Measurements from ENCODE around the gene REL. TPM values are rescaled to one million over a fixed set of nuclear protein-coding genes. Genes with fewer than 3 reads are reported as not detected.

Gene REL
- total and polyA plus RNA-seq, 2 of the 4 experiments (the other 2 are of a cell fraction): 1.3 to 4.3 TPM

DNA sequence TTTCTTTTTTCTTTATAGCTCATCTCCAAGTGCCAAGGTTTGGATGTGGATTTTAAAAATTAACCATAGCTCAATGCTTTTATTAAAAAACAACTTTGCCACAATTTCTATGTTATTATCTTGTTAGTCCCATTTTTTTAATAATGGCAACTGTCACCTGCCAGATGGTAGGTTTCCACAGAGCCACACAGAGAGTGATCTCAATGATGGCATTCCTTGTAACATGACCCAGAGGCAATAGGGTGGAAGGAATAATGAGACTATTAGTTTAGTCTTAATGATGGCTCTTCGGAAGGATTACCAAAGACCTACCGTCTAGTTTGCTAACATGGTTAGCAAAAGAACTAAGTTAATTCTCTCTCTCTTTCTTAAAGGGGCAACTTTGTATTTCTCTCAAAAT lies 64.0 kb downstream of the REL start:
- H3K9me1 ChIP-seq (ENCODE audit: insufficient read depth, low read length): no peaks in the 10 kb centered on the region
- no peak overlapping the region for H4K5ac ChIP-seq (ENCODE audit: low read depth, low read length)
- H3K9me3 ChIP-seq (ENCODE audit: control insufficient read depth, insufficient read depth, low read length): no peaks in the 10 kb centered on the region
- ChIA-PET POLR2A (ENCODE audit: unreplicated experiment) (interaction anchor here (0.6 kb wide), 1 partner anchor 344 kb away, joined by 6 read pairs; no protein-coding TSS in a partner anchor), CTCF (interaction anchor here (0.6 kb wide), 1 partner anchor 119 kb away, joined by 3 read pairs; no protein-coding TSS in a partner anchor)
- WGBS, 2 experiments (ENCODE audit: extremely low coverage in 2 of 2, insufficient read length in 1 of 2): no CpG with 5 or more reads among the region's 2 CpGs
- H3K36me3 ChIP-seq (ENCODE audit: control insufficient read depth, insufficient read depth, low read length): no peaks in the 10 kb centered on the region
- H3K14ac ChIP-seq (replicated peaks; ENCODE audit: low read depth, low read length): no peak overlapping the region
- H2AK9ac ChIP-seq (replicated peaks; ENCODE audit: low read depth, low read length, poor library complexity): no peak overlapping the region
- H4K20me1 ChIP-seq (ENCODE audit: insufficient read depth, low read length): no peaks in the 10 kb centered on the region
- DNase-seq: no peak
- H2AK5ac ChIP-seq (ENCODE audit: low read depth, low read length): no peak overlapping the region
- no peak overlapping the region for H3K23ac ChIP-seq (ENCODE audit: low read depth, low read length)
- TF ChIP-seq, protein P1, sequence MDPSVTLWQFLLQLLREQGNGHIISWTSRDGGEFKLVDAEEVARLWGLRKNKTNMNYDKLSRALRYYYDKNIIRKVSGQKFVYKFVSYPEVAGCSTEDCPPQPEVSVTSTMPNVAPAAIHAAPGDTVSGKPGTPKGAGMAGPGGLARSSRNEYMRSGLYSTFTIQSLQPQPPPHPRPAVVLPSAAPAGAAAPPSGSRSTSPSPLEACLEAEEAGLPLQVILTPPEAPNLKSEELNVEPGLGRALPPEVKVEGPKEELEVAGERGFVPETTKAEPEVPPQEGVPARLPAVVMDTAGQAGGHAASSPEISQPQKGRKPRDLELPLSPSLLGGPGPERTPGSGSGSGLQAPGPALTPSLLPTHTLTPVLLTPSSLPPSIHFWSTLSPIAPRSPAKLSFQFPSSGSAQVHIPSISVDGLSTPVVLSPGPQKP (IDR thresholded peaks at IDR 0.05; ENCODE audit: borderline replicate concordance, low read depth, low read length): no peak
- TF ChIP-seq SMC3 (IDR thresholded peaks at IDR 0.05; ENCODE audit: low read depth, low read length) (no peak), RAD21 (IDR thresholded peaks at IDR 0.05; ENCODE audit: low read length) (no peak), BHLHE40 (IDR thresholded peaks at IDR 0.05; ENCODE audit: low read depth, low read length) (no peak), FOS (IDR thresholded peaks at IDR 0.05; ENCODE audit: low read depth, low read length) (no peak), CEBPB (IDR thresholded peaks at IDR 0.05; ENCODE audit: low read depth, low read length) (no peak), POLR2A (IDR thresholded peaks at IDR 0.05; ENCODE audit: low read depth, low read length) (no peak), RFX5 (IDR thresholded peaks at IDR 0.05; ENCODE audit: low read depth, low read length) (no peak), CHD1 (IDR thresholded peaks at IDR 0.05; ENCODE audit: low read depth, low read length) (no peak), MXI1 (IDR thresholded peaks at IDR 0.05; ENCODE audit: borderline replicate concordance, low read depth, low read length) (no peak)
- H3K79me1 ChIP-seq (ENCODE audit: low read depth in 1 of 2, low read length in 2 of 2): no peaks in the 10 kb centered on the region
- no peak overlapping the region for H4K8ac ChIP-seq (ENCODE audit: low read depth in 2 of 2, low read length in 2 of 2)
- no peak overlapping the region for H2BK15ac ChIP-seq (ENCODE audit: low read depth, low read length)
- H3K4me2 ChIP-seq (ENCODE audit: low read depth, low read length): no peak overlapping the region
- BruUV-seq (replicated peaks): no TSS peak
- intact Hi-C loops (cut with micrococcal nuclease) (no loop called here), in situ Hi-C loops (cut with MboI; ENCODE audit: low sequenced_read_pairs) (no loop called here), dilution Hi-C loops (cut with HindIII; ENCODE audit: low sequenced_read_pairs, unreplicated experiment) (no loop called here)
- H3K27ac ChIP-seq (ENCODE audit: insufficient read depth, low read length): no peak overlapping the region
- no peak overlapping the region for H4K91ac ChIP-seq (ENCODE audit: insufficient read depth, low read depth, low read length)
- ATAC-seq (ENCODE audit: low read depth): no peak
- H3K18ac ChIP-seq (ENCODE audit: low read depth, low read length): no peak overlapping the region
- H2AFZ ChIP-seq (replicated peaks; ENCODE audit: low read length, poor library complexity): no peak overlapping the region
- no peak overlapping the region for H2BK20ac ChIP-seq (ENCODE audit: low read depth, low read length)
- no peak overlapping the region for H3K9ac ChIP-seq (ENCODE audit: low read depth, low read length)
- H2BK5ac ChIP-seq (ENCODE audit: low read depth, low read length, poor library complexity, severe bottlenecking): no peak overlapping the region
- no peak overlapping the region for H2BK120ac ChIP-seq (ENCODE audit: low read depth, low read length)
- H3K4me1 ChIP-seq (ENCODE audit: control insufficient read depth, insufficient read depth, low read length): no peaks in the 10 kb centered on the region
- H3K27me3 ChIP-seq (ENCODE audit: control insufficient read depth, insufficient read depth, low read length): no peaks in the 10 kb centered on the region
- H3K4me3 ChIP-seq (ENCODE audit: insufficient read depth, low read depth, low read length): no peak overlapping the region
- H3K56ac ChIP-seq (ENCODE audit: extremely low read depth, insufficient read depth, low read length): no peak overlapping the region
- no peak overlapping the region for H3K4ac ChIP-seq (ENCODE audit: low read depth, low read length)

Measured in IMR-90 (cell line).